ENCODE measurements around the gene MRPL43.
"Not testable (repeated sequence)": the region's sequence is repeated elsewhere in the genome, so short reads cannot be mapped to it uniquely, and the experiment has no call there.

Gene MRPL43

GRCh38 chr10:100986952-100987684 is at the start of gene MRPL43, which contains the start of gene TWNK:
Gene MRPL43, minus strand, starts transcription at chr10:100987497. Its CDS starts 54 bp downstream, at chr10:100987443.
Gene TWNK, plus strand, starts transcription at chr10:100987543. Its CDS starts 668 bp downstream, at chr10:100988211.
- DNase-seq = peak; percentile 11 to 47

GRCh38 chr10:101036726-101037125 is 49.4 kb upstream of the MRPL43 start:
- no peak for DNase-seq

GRCh38 chr10:101035916-101036702 is 48.8 kb upstream of the MRPL43 start:
- DNase-seq = no peak

- no peak for DNase-seq
These were observed 48.0 kb upstream of the MRPL43 start for GRCh38 chr10:101035314-101035713.

- not testable (repeated sequence) for DNase-seq
These were observed 47.1 kb upstream of the MRPL43 start for GRCh38 chr10:101034404-101034803.

- DNase-seq = no peak
These were observed 46.0 kb upstream of the MRPL43 start for GRCh38 chr10:101033276-101033675.

- no peak for DNase-seq
These were observed 45.4 kb upstream of the MRPL43 start for GRCh38 chr10:101032637-101033224.

- DNase-seq = peak; percentile 12 to 18
These were observed 44.7 kb upstream of the MRPL43 start for GRCh38 chr10:101031796-101032636.

- DNase-seq = peak; percentile 77 to 86
These were observed 44.0 kb upstream of the MRPL43 start, which contains the start of the genes PDZD7 and SFXN3 for GRCh38 chr10:101031128-101031795. Gene PDZD7, minus strand, starts transcription at chr10:101031129. Its CDS starts 910 bp downstream, at chr10:101030219. Gene SFXN3, plus strand, starts transcription at chr10:101031234. Its CDS starts 3,461 bp downstream, at chr10:101034695.

GRCh38 chr10:101030496-101031127 is 43.3 kb upstream of the MRPL43 start:
- no peak for DNase-seq

GRCh38 chr10:101029520-101030295 is 42.4 kb upstream of the MRPL43 start:
- DNase-seq = no peak

- DNase-seq = no peak
These were observed 41.4 kb upstream of the MRPL43 start for GRCh38 chr10:101028446-101029337.

GRCh38 chr10:101027106-101027720 is 39.9 kb upstream of the MRPL43 start:
- DNase-seq = no peak

GRCh38 chr10:101022967-101023705 is 35.8 kb upstream of the MRPL43 start:
- no peak for DNase-seq

- no peak for DNase-seq
These were observed 34.5 kb upstream of the MRPL43 start for GRCh38 chr10:101021692-101022251.

- DNase-seq = no peak
These were observed 33.9 kb upstream of the MRPL43 start for GRCh38 chr10:101021239-101021638.

- no peak for DNase-seq
These were observed 33.3 kb upstream of the MRPL43 start for GRCh38 chr10:101020427-101021075.

GRCh38 chr10:101019440-101019703 is 32.1 kb upstream of the MRPL43 start:
- DNase-seq = no peak
